ENCODE data around the gene RXFP2.

RXFP2 gene

GRCh38 chr13:31742097-31742734 lies 2.9 kb downstream of the RXFP2 start:
- peak; percentile 96 for TF ChIP-seq CTCF (IDR thresholded peaks at IDR 0.05; ENCODE audit: control insufficient read depth, insufficient read depth, low read depth, low read length, missing control alignments)
- DNase-seq (ENCODE audit: low read depth) = peak; percentile 49
- no peak overlapping the region for H3K4me3 ChIP-seq (ENCODE audit: control insufficient read depth, low read depth, low read length)

GRCh38 chr13:31747291-31747690 lies 8.0 kb downstream of the RXFP2 start:
- DNase-seq (ENCODE audit: low read depth) = no peak
- H3K4me3 ChIP-seq (ENCODE audit: control insufficient read depth, low read depth, low read length) = no peak overlapping the region
- no peak for TF ChIP-seq CTCF (IDR thresholded peaks at IDR 0.05; ENCODE audit: control insufficient read depth, insufficient read depth, low read depth, low read length, missing control alignments)

- no peak for TF ChIP-seq CTCF (IDR thresholded peaks at IDR 0.05; ENCODE audit: control insufficient read depth, insufficient read depth, low read depth, low read length, missing control alignments)
- no peak for DNase-seq (ENCODE audit: low read depth)
Measured at GRCh38 chr13:31747966-31748365, 8.6 kb downstream of the RXFP2 start.

DNA sequence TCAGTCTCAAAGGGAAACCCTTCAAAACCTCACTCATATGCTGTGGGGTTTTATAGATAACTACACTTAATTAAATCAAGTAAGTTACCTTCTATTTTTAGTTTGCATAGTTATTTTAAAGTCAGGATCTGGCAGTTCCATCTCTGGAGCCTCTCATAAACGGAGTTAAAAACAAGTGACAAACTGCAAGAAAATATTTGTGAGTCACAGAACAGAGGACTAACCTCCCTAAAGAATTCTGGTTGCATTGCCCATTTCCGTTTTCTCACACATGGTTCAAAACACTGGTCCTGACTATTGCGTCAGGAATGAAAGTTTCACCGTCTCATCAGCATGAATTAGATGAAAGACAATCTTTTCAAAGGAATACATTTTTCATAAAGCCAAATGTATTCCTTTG lies 10.6 kb downstream of the RXFP2 start:
- DNase-seq (ENCODE audit: low read depth) = peak; percentile 90
- TF ChIP-seq CTCF (IDR thresholded peaks at IDR 0.05; ENCODE audit: control insufficient read depth, insufficient read depth, low read depth, low read length, missing control alignments) = no peak

More at GRCh38 chr13:31747966-31748365, 8.6 kb downstream of the RXFP2 start:
- no peak overlapping the region for H3K4me3 ChIP-seq (ENCODE audit: control insufficient read depth, low read depth, low read length)

DNA sequence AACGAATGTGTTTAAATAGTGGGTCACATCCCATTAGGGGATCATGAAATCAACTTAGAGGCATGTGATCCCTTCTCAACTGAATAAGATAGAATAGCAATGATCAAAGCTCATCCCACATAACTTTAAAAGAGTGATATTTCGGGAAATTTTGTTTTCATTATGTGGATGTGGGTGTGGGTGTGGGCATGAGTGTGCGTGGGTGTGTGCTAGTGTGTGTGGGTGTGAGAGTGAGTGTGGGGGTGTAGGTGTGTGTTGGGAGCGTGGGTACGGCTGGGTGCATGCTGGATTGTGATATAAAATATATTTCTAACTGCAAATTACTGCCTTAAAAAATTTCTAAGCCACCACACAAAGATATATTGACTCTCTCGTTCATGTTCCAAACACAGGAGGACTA lies 15.9 kb downstream of the RXFP2 start:
- no peak overlapping the region for H3K4me3 ChIP-seq (ENCODE audit: control insufficient read depth, low read depth, low read length)
- no peak for DNase-seq (ENCODE audit: low read depth)
- no peak for TF ChIP-seq CTCF (IDR thresholded peaks at IDR 0.05; ENCODE audit: control insufficient read depth, insufficient read depth, low read depth, low read length, missing control alignments)

More for the DNA sequence above, 10.6 kb downstream of the RXFP2 start:
- H3K4me3 ChIP-seq (ENCODE audit: control insufficient read depth, low read depth, low read length) = no peak overlapping the region

GRCh38 chr13:31755803-31756212 lies 16.5 kb downstream of the RXFP2 start:
- H3K4me3 ChIP-seq (ENCODE audit: control insufficient read depth, low read depth, low read length) = no peak overlapping the region
- TF ChIP-seq CTCF (IDR thresholded peaks at IDR 0.05; ENCODE audit: control insufficient read depth, insufficient read depth, low read depth, low read length, missing control alignments) = no peak
- DNase-seq (ENCODE audit: low read depth) = peak; percentile 66
